ENCODE measurements around the gene MICAL3. TPM values are rescaled to one million over a fixed set of nuclear protein-coding genes. Genes with fewer than 3 reads are reported as not detected.

The MICAL3 gene
- total RNA-seq, 4 donors from 2014 or later = 30.4 to 57.1 (median 37.7) TPM

GRCh38 chr22:17739196-17739975 is 285.0 kb downstream of the MICAL3 start:
- DNase-seq (ENCODE audit: low spot score in 2 of 2) = no peak
- WGBS = 92% methylated on average over 20 of the region's 36 CpGs
- Histone ChIP-seq H3K4me1 (peaks cover 6% of the 10 kb centered on the region), H3K4me3 (no peak overlapping the region), H3K27me3 (no peaks in the 10 kb centered on the region), H3K9me3 (no peaks in the 10 kb centered on the region), H3K27ac (no peak overlapping the region), H3K36me3 (peaks cover 40% of the 10 kb centered on the region)
- TF ChIP-seq CTCF (IDR thresholded peaks at IDR 0.05) (no peak), POLR2AphosphoS5 (IDR thresholded peaks at IDR 0.05) (no peak), EP300 (IDR thresholded peaks at IDR 0.05) (no peak), POLR2A (IDR thresholded peaks at IDR 0.05) (no peak)

GRCh38 chr22:17738386-17739128 is 285.8 kb downstream of the MICAL3 start:
- Histone ChIP-seq H3K4me1 (no peaks in the 10 kb centered on the region), H3K36me3 (peaks cover 48% of the 10 kb centered on the region), H3K27ac (no peak overlapping the region), H3K27me3 (no peaks in the 10 kb centered on the region), H3K4me3 (no peak overlapping the region), H3K9me3 (no peaks in the 10 kb centered on the region)
- no peak for DNase-seq (ENCODE audit: low spot score in 2 of 2)
- WGBS = 93% methylated on average over 17 of the region's 21 CpGs
- TF ChIP-seq EP300 (IDR thresholded peaks at IDR 0.05) (no peak), CTCF (IDR thresholded peaks at IDR 0.05) (no peak), POLR2A (IDR thresholded peaks at IDR 0.05) (no peak), POLR2AphosphoS5 (IDR thresholded peaks at IDR 0.05) (no peak)

Other genes starting within 250 kb of the MICAL3 start
- gene PEX26, start 53.4 kb upstream of the MICAL3 start, total RNA-seq = 10 to 100 TPM; 31.7 to 47.3 (median 39.1) TPM
- gene TUBA8, start 86.2 kb upstream of the MICAL3 start, total RNA-seq = 1 to 10 TPM; 1.7 to 7.1 (median 2.6) TPM
- 1 to 10 TPM; 3.5 to 8.1 (median 5.0) TPM for gene USP18, start 125.6 kb upstream of the MICAL3 start, total RNA-seq

Data from suprapubic skin (tissue), 4 donors.